HEK293T (cell line): ENCODE measurements around the gene ADGRF1.

Experiments used
- BHLHE40 ChIP-seq: fragments of 450-650 bp; IDR thresholded peaks from 2 replicates; pipeline ENCODE4 v1.6.1; 2016; ENCODE audit warnings: mild to moderate bottlenecking, moderate library complexity, borderline replicate concordance
- TARDBP ChIP-seq: fragments of 450-650 bp; IDR thresholded peaks from 2 replicates; pipeline ENCODE4 v1.6.1; 2016

DNA sequence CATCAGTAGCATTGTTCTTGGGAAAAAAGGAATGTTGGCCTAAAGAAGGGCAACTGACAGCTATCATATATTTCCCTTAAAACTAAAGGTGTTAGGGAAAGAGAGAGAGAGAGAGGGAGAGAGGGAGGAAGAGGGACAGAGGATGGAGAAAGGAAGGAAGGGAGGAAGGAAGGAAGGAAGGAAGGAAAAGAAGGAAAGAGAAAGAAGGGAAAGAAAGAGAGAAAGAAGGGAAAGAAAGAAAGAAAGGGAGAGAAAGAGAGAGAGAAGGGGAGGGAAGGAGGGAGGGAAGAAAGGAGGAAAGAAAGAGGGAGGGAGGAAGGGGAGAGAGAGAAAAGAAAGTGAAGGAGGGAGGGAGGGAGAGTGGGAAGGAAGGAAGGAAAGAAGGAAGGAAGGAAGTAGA is 82.7 kb downstream of the ADGRF1 start:
- TF ChIP-seq TARDBP (no peak), BHLHE40 (no peak)
